B cell (primary cell): ENCODE data around the gene SPART.

Experiments
- EZH2 ChIP-seq: IDR thresholded peaks from 2 replicates; pipeline ENCODE4 v1.6.1; 2012; ENCODE audit warnings: borderline replicate concordance, low read depth, mild to moderate bottlenecking, moderate library complexity, low read length; ENCODE audit not compliant: insufficient read depth, poor library complexity, severe bottlenecking
- TF ChIP-seq, protein P1 (sequence below): fragments of 200-600 bp; IDR thresholded peaks from one replicate; pipeline ENCODE4 v1.8.0; 2022; ENCODE audit warnings: antibody characterized with exemption, mild to moderate bottlenecking

DNA sequence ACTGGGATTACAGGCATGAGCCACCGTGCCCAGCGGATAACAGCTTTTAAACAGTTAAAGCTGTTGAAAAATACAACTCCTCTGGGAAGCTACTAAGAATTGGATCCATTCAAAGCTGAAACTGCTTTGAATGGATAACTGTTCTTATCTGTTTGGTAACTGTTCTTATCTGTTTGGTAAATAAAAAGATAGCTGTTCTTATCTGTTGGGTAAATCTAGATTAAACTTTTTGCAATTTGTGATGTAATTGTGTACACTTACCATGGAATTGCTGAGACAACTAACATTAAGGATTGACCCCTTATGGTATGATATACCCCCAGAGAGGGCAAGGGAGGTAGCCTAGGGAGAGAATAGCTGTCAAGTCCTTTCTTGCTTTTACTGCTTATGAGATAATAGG is 27.9 kb upstream of the SPART start:
- TF ChIP-seq, protein P1, sequence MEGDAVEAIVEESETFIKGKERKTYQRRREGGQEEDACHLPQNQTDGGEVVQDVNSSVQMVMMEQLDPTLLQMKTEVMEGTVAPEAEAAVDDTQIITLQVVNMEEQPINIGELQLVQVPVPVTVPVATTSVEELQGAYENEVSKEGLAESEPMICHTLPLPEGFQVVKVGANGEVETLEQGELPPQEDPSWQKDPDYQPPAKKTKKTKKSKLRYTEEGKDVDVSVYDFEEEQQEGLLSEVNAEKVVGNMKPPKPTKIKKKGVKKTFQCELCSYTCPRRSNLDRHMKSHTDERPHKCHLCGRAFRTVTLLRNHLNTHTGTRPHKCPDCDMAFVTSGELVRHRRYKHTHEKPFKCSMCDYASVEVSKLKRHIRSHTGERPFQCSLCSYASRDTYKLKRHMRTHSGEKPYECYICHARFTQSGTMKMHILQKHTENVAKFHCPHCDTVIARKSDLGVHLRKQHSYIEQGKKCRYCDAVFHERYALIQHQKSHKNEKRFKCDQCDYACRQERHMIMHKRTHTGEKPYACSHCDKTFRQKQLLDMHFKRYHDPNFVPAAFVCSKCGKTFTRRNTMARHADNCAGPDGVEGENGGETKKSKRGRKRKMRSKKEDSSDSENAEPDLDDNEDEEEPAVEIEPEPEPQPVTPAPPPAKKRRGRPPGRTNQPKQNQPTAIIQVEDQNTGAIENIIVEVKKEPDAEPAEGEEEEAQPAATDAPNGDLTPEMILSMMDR: no peak
- no peak for TF ChIP-seq EZH2
